ENCODE results near the gene C3orf52.

- TF ChIP-seq CTCF (IDR thresholded peaks at IDR 0.05) (no peak), POLR2A (IDR thresholded peaks at IDR 0.05) (no peak)
These were observed 11.3 kb upstream of the C3orf52 start for GRCh38 chr3:112074616-112075497.
